Measurements from ENCODE around the gene MARCO.

The MARCO gene

GRCh38 chr2:118971245-118972122, 29.5 kb downstream of the MARCO start:
- TF ChIP-seq, protein P1, sequence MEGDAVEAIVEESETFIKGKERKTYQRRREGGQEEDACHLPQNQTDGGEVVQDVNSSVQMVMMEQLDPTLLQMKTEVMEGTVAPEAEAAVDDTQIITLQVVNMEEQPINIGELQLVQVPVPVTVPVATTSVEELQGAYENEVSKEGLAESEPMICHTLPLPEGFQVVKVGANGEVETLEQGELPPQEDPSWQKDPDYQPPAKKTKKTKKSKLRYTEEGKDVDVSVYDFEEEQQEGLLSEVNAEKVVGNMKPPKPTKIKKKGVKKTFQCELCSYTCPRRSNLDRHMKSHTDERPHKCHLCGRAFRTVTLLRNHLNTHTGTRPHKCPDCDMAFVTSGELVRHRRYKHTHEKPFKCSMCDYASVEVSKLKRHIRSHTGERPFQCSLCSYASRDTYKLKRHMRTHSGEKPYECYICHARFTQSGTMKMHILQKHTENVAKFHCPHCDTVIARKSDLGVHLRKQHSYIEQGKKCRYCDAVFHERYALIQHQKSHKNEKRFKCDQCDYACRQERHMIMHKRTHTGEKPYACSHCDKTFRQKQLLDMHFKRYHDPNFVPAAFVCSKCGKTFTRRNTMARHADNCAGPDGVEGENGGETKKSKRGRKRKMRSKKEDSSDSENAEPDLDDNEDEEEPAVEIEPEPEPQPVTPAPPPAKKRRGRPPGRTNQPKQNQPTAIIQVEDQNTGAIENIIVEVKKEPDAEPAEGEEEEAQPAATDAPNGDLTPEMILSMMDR (IDR thresholded peaks at IDR 0.05; ENCODE audit: poor library complexity, severe bottlenecking), result peak; percentile 15
- Histone ChIP-seq H3K9me3 (ENCODE audit: severe bottlenecking) (no peaks in the 10 kb centered on the region), H3K4me1 (ENCODE audit: insufficient read depth, poor library complexity, severe bottlenecking) (peaks cover 24% of the 10 kb centered on the region), H3K4me3 (ENCODE audit: severe bottlenecking) (no peak overlapping the region), H3K27me3 (ENCODE audit: insufficient read depth, poor library complexity, severe bottlenecking) (no peaks in the 10 kb centered on the region), H3K36me3 (ENCODE audit: low read depth) (no peaks in the 10 kb centered on the region), H3K27ac (ENCODE audit: poor library complexity, severe bottlenecking) (peak overlapping the region; percentile 39)
- peak; percentile 97 for ATAC-seq (ENCODE audit: low read depth)
- no peak for DNase-seq (ENCODE audit: low spot score)

GRCh38 chr2:118973542-118973951, 31.6 kb downstream of the MARCO start:
- TF ChIP-seq, protein P1 (IDR thresholded peaks at IDR 0.05; ENCODE audit: poor library complexity, severe bottlenecking), result no peak
- no peak for DNase-seq (ENCODE audit: low spot score)

GRCh38 chr2:118974103-118974993, 32.4 kb downstream of the MARCO start:
- Histone ChIP-seq H3K4me1 (ENCODE audit: insufficient read depth, poor library complexity, severe bottlenecking) (peaks cover 24% of the 10 kb centered on the region), H3K27ac (ENCODE audit: poor library complexity, severe bottlenecking) (peak overlapping the region; percentile 73), H3K9me3 (ENCODE audit: severe bottlenecking) (no peaks in the 10 kb centered on the region), H3K36me3 (ENCODE audit: low read depth) (no peaks in the 10 kb centered on the region), H3K27me3 (ENCODE audit: insufficient read depth, poor library complexity, severe bottlenecking) (no peaks in the 10 kb centered on the region), H3K4me3 (ENCODE audit: severe bottlenecking) (no peak overlapping the region)
- ATAC-seq (ENCODE audit: low read depth) (peak; percentile 66), DNase-seq (ENCODE audit: low spot score) (no peak)
- TF ChIP-seq, protein P1 (IDR thresholded peaks at IDR 0.05; ENCODE audit: poor library complexity, severe bottlenecking), result no peak

More at GRCh38 chr2:118973542-118973951, 31.6 kb downstream of the MARCO start:
- Histone ChIP-seq H3K27me3 (ENCODE audit: insufficient read depth, poor library complexity, severe bottlenecking) (no peaks in the 10 kb centered on the region), H3K27ac (ENCODE audit: poor library complexity, severe bottlenecking) (peak overlapping the region; percentile 73), H3K4me1 (ENCODE audit: insufficient read depth, poor library complexity, severe bottlenecking) (peaks cover 24% of the 10 kb centered on the region), H3K4me3 (ENCODE audit: severe bottlenecking) (no peak overlapping the region), H3K9me3 (ENCODE audit: severe bottlenecking) (no peaks in the 10 kb centered on the region), H3K36me3 (ENCODE audit: low read depth) (no peaks in the 10 kb centered on the region)
- ATAC-seq (ENCODE audit: low read depth), result peak; percentile 7; the same call in 1 of the 3 replicates

DNA sequence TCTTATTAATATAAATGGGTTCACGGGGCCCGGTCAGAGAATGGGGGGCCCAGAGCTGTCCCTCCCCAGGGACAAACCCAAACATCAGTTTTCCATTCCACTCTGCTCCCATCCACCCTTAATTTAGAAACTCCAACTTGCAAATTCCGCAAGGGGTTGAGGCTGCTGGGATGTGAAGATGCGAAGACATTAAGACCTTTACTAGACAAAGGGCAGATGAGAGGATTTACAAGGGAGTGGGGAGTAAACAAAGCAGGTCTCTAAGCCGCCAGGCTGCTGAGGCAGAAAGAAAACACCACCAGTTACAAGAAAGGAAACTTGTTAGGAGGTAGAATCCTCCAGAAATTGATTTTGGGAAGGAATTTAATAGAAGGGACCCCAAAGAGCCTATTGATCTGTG, 33.1 kb downstream of the MARCO start:
- Histone ChIP-seq H3K27ac (ENCODE audit: poor library complexity, severe bottlenecking) (no peak overlapping the region), H3K4me1 (ENCODE audit: insufficient read depth, poor library complexity, severe bottlenecking) (peaks cover 24% of the 10 kb centered on the region), H3K27me3 (ENCODE audit: insufficient read depth, poor library complexity, severe bottlenecking) (no peaks in the 10 kb centered on the region), H3K9me3 (ENCODE audit: severe bottlenecking) (no peaks in the 10 kb centered on the region), H3K4me3 (ENCODE audit: severe bottlenecking) (no peak overlapping the region), H3K36me3 (ENCODE audit: low read depth) (no peaks in the 10 kb centered on the region)
- ATAC-seq (ENCODE audit: low read depth) (no peak), DNase-seq (ENCODE audit: low spot score) (no peak)
- TF ChIP-seq, protein P1 (IDR thresholded peaks at IDR 0.05; ENCODE audit: poor library complexity, severe bottlenecking), result no peak
